Mammary epithelial cell (primary cell): ENCODE data around the gene CORO2B.

Experiments
- EZH2 ChIP-seq: IDR thresholded peaks from 2 replicates; pipeline ENCODE4 v1.6.1; 2012; ENCODE audit warnings: low read length, inconsistent platforms, borderline replicate concordance
- TF ChIP-seq, protein P1 (sequence below), 2 donors: IDR thresholded peaks in 1 of 2; conservative IDR thresholded peaks in 1 of 2; 2 replicates each; pipeline ENCODE4 v1.5.1; 2011 to 2012; ENCODE audit warnings: inconsistent platforms in 2 of 2, low read length in 2 of 2, mild to moderate bottlenecking in 2 of 2, control low read depth in 1 of 2, low read depth in 1 of 2; ENCODE audit not compliant: insufficient read depth in 1 of 2; ENCODE audit errors: extremely low read depth in 1 of 2

DNA sequence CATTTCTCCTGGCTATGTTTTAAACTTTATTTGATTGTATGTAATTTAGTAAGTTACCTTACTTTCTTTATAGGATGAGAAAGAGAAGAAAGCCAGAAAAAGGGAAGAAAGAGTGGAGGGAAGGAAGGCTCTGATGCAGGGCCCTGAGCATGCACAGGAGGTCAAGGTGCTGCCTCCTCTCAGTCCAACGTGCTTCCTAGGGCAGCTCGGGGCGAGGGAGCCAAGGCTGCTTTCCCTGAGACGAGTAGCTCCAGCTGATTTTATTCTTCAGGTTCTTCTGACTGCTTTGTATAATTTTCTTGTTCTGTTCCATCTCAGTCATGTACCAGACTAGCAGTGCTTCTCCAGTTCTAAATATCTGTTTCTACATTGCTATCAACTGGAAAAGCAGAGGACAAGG is 3.4 kb downstream of the CORO2B start:
- no peak for TF ChIP-seq EZH2
- TF ChIP-seq, protein P1, sequence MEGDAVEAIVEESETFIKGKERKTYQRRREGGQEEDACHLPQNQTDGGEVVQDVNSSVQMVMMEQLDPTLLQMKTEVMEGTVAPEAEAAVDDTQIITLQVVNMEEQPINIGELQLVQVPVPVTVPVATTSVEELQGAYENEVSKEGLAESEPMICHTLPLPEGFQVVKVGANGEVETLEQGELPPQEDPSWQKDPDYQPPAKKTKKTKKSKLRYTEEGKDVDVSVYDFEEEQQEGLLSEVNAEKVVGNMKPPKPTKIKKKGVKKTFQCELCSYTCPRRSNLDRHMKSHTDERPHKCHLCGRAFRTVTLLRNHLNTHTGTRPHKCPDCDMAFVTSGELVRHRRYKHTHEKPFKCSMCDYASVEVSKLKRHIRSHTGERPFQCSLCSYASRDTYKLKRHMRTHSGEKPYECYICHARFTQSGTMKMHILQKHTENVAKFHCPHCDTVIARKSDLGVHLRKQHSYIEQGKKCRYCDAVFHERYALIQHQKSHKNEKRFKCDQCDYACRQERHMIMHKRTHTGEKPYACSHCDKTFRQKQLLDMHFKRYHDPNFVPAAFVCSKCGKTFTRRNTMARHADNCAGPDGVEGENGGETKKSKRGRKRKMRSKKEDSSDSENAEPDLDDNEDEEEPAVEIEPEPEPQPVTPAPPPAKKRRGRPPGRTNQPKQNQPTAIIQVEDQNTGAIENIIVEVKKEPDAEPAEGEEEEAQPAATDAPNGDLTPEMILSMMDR (conservative IDR thresholded peaks at IDR 0.05 in 1 of 2, IDR thresholded peaks at IDR 0.05 in 1 of 2; ENCODE audit: extremely low read depth in 1 of 2, insufficient read depth in 1 of 2, low read depth in 1 of 2, low read length in 2 of 2), result no peak
